ENCODE measurements around the gene FAM240B. TPM values are rescaled to one million over a fixed set of nuclear protein-coding genes. Genes with fewer than 3 reads are reported as not detected.

Gene FAM240B
- total RNA-seq, 1 experiment from 2014 or later = not detected

GRCh38 chr9:38705917-38706316 is 14.0 kb downstream of the FAM240B start:
- DNase-seq (ENCODE audit: extremely low read depth, low read depth) = no peak

GRCh38 chr9:38700695-38701094 is 19.2 kb downstream of the FAM240B start:
- no peak for DNase-seq (ENCODE audit: extremely low read depth, low read depth)

GRCh38 chr9:38699337-38699736 is 20.6 kb downstream of the FAM240B start:
- DNase-seq (ENCODE audit: extremely low read depth, low read depth) = no peak

GRCh38 chr9:38697776-38698300 is 22.1 kb downstream of the FAM240B start:
- no peak for DNase-seq (ENCODE audit: extremely low read depth, low read depth)

GRCh38 chr9:38696999-38697398 is 22.9 kb downstream of the FAM240B start:
- DNase-seq (ENCODE audit: extremely low read depth, low read depth) = no peak

- no peak for DNase-seq (ENCODE audit: extremely low read depth, low read depth)
Observed at GRCh38 chr9:38694676-38695075, 25.3 kb downstream of the FAM240B start.

- DNase-seq (ENCODE audit: extremely low read depth, low read depth) = no peak
Observed at GRCh38 chr9:38692707-38693106, 27.2 kb downstream of the FAM240B start.

GRCh38 chr9:38690574-38690973 is 29.4 kb downstream of the FAM240B start:
- DNase-seq (ENCODE audit: extremely low read depth, low read depth) = no peak

GRCh38 chr9:38689678-38690077 is 30.3 kb downstream of the FAM240B start:
- no peak for DNase-seq (ENCODE audit: extremely low read depth, low read depth)

GRCh38 chr9:38687992-38688391 is 31.9 kb downstream of the FAM240B start:
- DNase-seq (ENCODE audit: extremely low read depth, low read depth) = no peak

GRCh38 chr9:38687389-38687842 is 32.5 kb downstream of the FAM240B start:
- peak; percentile 45 for DNase-seq (ENCODE audit: extremely low read depth, low read depth)

GRCh38 chr9:38686933-38687332 is 33.0 kb downstream of the FAM240B start:
- DNase-seq (ENCODE audit: extremely low read depth, low read depth) = no peak

- DNase-seq (ENCODE audit: extremely low read depth, low read depth) = no peak
Observed at GRCh38 chr9:38685535-38685934, 34.4 kb downstream of the FAM240B start.

GRCh38 chr9:38683336-38683735 is 36.6 kb downstream of the FAM240B start:
- no peak for DNase-seq (ENCODE audit: extremely low read depth, low read depth)

GRCh38 chr9:38682713-38683112 is 37.2 kb downstream of the FAM240B start:
- DNase-seq (ENCODE audit: extremely low read depth, low read depth) = peak; percentile 53

- no peak for DNase-seq (ENCODE audit: extremely low read depth, low read depth)
Observed at GRCh38 chr9:38681747-38682227, 38.1 kb downstream of the FAM240B start.

- no peak for DNase-seq (ENCODE audit: extremely low read depth, low read depth)
Observed at GRCh38 chr9:38680837-38681445, 39.0 kb downstream of the FAM240B start.

GRCh38 chr9:38677660-38678303 is 42.2 kb downstream of the FAM240B start:
- DNase-seq (ENCODE audit: extremely low read depth, low read depth) = no peak

GRCh38 chr9:38675831-38676230 is 44.1 kb downstream of the FAM240B start:
- no peak for DNase-seq (ENCODE audit: extremely low read depth, low read depth)

- DNase-seq (ENCODE audit: extremely low read depth, low read depth) = no peak
Observed at GRCh38 chr9:38675211-38675610, 44.7 kb downstream of the FAM240B start.

GRCh38 chr9:38673399-38674193 is 46.3 kb downstream of the FAM240B start:
- no peak for DNase-seq (ENCODE audit: extremely low read depth, low read depth)
